GM21528 (cell line): Measurements from ENCODE around the gene LITAF.
A peak's percentile ranks its signal among the peaks of the same experiment; 100 is the strongest.
"Not testable (repeated sequence)": the region's sequence is repeated elsewhere in the genome, so short reads cannot be mapped to it uniquely, and the experiment has no call there.

Source experiments
- ATAC-seq: cut with Tn5 transposase; IDR thresholded peaks from one replicate; pipeline ENCODE4 v1.9.1; 2021; ENCODE audit warnings: mild to moderate bottlenecking, moderate library complexity; ENCODE audit not compliant: unreplicated experiment, low FRiP score

LITAF gene

DNA sequence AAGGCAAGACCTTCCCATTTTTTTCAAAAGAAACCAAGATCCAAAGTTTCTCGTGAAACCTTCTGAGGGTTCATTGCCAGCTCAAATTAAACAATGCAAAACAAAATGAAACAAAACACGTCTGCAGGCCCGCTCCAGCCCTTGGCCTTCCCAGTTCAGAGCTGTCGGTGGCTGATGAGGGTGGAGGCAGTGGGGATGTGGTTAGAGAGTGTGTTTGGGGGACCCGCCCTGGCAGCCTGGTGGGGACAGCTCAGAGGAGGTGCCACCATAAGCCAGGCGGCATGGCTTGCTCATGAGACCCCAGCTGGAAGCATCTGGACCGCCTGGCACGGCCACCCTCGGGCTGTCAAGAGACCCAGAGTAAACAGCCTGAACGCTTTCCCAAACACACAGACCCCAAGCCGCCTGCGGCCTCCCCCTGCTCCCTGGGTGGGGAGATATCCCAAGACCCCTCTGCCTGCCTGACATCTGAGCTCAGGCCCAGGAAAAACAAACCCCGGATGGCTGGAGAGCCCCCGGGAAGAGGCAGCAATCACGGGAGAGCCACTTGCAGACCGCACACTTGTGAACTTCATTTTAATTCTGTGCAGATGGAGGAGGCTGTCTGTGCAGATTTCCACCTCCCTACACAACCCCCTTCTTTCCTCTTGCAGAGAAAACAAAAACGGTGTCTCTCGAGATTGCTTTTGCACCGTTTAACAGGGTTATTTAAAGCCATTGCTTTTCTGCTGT lies 35.4 kb upstream of the LITAF start:
- ATAC-seq: peak; percentile 53

DNA sequence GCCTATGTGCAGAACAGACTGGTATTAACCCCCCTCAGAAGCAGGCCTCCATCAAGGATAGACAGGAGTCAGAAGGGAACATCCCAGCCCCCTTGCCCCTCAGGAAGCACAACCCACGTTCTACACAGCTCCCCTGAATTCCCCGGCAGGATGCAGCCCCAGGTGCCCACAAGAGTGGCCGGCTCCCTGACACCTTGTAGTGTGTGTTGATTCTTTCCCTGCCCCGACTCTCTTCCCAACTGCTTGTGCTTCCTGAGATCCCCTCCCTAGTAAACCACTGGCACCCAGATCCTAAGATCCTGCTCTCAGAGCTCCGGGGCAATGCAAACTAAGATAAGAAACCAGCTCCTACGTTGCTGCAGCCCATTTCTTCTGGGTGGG lies 34.8 kb upstream of the LITAF start:
- no peak for ATAC-seq

DNA sequence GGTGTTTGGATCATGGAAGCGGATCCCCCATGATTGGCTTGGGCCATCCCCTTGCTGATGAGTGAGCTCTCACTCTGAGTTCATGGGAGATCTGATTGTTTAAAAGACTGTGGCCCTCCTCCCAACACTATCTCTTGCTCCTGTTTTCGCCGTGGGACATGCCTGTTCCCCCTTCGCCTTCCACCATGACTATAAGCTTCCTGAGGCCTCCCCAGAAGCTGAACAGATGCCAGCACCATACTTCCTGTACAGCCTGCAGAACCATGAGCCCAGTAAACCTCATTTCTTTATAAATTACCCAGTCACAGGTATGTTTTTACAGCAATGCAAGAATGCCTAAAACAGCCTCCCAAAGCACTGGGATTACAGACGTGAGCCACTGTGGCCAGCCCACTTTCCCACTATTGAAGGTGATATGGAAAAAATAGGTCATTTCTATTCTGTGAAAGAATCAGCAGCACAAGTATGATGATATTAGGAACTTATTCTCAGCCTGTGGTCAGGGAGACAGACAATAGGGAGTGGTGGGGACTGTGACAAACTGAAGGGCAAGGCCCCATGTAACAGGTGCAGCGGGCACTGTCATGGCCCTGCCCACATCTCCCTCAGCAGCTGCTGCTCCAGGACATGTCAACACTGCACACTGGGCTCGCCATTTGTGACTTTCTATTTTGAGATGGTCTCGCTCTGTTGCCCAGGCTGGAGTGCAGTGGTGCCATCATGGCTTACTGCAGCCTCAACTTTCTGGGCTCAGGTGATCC lies 33.7 kb upstream of the LITAF start:
- ATAC-seq: no peak

DNA sequence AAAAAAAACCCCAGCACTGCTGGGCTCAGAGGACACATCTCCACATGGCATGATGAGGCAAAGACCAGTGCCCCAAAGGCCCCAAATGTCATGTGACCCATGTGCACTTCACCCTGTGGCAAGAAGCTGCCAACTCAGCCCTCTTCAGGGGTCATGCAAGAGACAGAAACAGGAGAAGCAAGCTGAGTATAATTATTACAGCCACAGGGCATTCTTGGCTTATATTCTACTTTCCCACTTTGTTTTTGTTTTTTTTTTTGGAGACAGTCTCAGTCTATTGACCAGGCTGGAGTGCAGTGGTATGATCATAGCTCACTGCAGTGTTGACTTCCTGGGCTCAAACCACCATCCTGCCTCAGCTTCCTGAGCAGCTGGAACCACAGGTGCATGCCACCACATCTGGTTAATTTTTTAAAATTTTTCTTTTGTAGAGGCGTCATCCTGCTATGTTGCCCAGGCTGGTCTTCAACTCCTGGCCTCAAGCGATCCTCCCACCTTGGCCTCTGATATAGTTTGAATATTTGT lies 32.7 kb upstream of the LITAF start:
- ATAC-seq: no peak

DNA sequence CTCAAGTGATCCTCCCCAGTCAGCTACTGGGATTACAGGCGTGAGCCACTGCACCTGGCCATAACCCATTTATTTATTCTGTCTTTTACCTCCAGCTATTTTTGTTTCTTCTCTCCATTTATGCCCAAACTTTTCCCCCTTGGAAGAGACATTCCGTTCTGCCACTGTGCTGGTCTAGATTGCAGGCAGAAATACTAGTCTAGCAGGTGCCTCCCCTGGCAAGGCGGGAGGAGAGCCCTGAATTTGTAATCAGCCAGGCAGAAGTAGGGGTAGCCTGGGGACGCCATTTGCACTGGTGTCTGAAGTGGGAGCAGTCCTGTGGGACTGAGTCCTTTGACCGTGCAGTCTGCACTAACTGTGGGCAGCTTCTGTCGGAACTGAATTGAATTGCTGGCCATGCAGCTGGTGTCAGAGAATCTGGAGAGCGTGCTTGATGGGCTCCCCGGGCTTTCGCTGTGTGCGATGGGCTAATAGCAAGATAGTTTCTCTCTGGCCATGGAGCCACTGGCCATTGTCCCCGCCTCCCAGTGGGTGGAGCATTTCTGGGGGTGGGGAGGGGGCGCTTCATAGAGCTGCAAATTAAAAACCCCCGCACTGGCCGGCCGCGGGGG lies 31.5 kb upstream of the LITAF start:
- no peak for ATAC-seq

DNA sequence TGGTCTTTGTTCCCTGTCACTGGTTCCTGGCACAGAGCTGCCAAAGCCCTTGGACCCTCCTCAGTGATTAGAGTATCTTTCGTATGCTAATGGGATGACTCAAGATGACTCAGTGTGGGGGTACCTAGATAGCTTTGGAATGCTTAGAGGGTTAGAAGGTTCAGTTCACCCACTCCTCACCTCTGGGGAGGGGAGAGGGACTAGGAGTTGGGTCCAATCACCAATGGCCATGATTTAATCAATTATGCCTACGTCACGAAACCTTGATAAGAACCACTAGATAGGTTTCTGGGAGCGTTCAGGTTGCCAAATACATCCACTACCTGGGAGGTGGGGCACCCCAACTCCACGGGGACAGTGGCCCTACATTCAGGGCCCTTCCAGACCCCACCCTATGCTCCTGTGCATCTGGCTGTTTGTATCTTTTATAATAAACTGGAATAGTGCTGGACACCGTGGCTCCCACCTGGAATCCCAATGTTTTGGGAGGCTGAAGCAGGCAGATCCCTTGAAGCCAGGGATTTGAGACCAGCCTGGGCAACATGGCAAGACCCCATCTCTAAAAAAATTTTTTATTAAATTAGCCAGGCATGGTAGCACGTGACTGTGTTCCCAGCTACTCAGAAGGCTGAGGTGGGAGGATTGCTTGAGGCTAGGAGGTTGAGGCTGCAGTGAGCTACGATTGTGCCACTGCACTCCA lies 29.2 kb upstream of the LITAF start:
- ATAC-seq: no peak

DNA sequence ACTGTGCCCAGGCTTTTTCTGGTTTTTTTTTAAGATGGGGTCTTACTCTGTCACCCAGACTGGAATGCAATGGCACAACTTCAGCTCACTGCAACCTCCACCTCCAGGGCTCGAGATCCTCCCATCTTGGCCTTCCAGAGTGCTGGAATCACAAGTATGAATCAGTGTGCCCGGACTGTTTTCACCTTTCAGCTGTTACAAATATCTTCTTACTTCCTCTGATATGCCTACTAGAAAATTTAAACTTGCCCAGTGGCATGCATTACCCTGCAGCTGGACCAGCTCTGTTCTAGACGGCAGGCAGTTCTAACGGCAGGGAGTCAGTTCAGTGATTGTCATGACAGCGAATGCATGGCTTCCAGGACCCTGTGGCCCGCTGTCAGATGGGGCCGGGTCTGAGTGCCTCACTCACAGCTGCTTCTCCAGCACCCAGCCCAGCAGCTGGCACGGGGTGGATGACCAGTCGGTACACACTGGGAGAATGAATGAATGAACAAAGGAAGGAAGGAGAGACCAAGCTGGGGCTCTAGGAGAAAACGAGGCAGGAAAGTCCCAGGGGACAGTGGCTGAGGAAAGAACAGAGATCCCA lies 28.0 kb upstream of the LITAF start:
- ATAC-seq: no peak

DNA sequence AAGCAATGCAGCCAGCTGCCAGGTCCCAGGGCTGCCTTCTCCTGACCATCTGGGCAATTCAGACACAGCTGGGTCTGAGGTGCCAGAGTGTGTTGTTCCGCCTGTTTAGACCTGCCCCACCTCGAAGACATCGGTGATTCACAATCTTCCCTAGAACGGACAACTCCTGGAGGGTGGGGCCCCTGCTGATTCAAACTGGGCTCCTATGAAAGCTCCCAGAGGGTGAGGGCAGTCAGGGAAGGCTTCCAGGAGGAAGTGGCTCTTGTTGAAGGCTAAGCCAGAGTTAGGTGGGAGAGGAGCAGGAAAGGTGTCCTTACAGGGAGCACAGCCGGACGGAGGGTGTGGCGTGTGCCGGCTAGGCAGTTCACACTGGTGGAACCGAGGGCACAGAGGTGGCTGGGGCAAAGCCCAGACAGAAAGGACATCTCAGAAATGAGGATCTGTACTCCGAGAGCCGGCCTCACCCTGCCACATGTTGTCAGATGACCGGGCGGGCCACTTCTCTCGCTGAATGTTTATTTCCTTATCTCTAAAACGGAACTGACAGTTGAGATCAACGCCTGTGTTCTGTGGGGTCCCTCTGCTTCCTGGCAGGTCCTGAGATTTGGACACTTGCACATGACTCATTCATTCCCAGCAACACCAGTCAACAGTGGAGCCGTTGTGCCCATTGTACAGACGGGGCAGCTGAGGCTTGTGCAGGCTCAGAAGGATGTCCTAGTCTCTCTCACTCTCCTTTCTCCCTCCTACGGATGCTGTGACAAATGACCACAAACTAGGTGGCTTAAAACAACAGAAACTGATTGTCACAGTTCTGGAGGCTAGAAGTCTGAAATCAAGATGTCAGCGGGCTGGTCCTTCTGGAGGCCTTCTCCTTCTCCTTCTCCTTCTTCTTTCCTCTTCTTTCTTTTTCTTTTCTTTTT lies 26.9 kb upstream of the LITAF start:
- no peak for ATAC-seq

DNA sequence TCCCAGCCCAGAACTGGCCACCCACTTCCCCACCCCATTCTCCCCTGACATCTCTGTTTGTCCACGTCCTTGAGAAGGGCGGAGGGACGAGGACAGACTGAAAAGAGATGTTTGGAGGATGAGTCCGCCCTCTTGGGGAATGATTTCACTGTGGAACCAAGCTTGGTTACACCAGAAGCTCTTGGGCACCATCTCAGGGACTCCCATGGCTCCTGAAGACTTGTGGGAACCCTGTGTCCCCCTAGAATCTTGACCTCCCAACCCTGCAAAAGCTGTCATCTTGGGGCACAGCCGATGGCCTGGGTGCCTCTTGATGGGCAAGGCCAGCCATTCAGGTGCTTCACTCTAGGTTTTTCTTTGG lies 25.9 kb upstream of the LITAF start:
- no peak for ATAC-seq

DNA sequence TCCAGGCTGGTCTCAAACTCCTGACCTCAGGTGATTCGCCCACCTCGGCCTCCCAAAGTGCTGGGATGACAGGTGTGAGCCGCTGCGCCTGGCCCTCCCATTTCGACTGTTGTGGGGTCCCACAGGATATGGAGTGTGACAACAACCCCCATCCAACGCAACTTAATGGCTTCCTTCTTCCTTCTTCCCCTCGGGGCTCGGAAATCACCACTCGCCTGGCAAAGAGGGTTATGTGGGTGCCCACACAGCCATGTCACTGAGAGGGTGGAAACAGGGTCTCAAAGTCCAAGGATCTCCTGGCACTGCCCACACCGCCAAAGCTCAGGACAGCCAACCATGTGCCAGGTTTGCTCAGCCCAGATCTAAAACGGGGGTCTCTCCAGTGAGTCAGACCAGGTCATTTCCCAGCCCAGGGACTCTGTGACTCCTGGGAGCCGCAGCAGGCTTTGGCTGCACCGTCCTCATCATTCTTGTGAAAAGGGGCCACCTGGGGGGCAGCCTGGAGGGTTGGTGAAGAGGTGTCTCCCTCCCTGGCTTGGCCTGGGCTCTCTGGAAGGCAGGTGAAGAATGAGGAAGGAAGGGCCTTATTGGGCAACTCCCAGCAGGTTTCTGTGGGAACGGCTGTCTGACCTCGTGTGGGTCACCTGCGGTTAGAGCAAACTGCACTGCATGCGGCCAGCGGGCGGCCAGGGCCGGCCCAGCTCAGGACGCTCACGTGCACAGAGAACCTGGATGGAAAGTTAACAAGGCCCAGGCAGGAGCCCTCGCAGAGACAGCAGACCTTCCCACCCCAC lies 25.3 kb upstream of the LITAF start:
- ATAC-seq: no peak

DNA sequence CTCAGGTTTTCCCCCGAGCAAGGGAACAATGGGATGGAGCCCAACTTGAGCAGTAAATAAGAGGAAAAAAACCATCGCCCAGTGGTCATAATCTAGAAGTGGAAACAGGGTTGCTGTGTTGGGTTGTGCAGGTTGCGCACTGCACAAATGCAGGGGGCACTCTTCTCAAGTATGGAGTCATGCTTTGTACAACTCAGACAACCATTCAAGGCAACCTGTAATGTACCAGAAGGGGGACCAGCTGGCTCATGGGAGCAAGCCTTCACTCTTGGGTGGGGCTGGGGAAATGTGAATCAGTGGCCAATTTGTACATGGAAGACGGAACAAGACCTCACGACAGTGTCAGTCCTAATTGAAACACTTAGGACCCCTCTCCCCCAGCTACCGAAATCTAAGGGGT lies 23.9 kb upstream of the LITAF start:
- ATAC-seq: no peak

DNA sequence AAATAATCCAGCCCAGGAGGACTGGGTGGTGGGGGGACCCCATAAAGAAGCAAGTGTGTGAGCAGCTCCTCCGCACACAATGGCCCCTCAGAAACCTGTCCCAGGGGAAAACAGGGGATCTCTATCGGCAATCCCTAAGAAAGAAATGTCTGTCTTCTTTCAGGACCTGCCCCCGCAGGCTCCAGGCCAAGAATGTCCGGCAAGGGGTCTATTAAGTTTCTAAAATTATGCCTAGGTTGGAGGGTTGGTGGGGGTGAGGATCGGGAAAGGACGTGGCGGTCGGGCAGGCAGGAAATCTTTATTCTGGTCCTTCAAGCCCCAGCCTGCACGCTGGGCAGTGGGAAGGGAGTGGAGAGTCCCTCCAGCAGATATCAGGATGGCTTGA lies 23.4 kb upstream of the LITAF start:
- no peak for ATAC-seq

DNA sequence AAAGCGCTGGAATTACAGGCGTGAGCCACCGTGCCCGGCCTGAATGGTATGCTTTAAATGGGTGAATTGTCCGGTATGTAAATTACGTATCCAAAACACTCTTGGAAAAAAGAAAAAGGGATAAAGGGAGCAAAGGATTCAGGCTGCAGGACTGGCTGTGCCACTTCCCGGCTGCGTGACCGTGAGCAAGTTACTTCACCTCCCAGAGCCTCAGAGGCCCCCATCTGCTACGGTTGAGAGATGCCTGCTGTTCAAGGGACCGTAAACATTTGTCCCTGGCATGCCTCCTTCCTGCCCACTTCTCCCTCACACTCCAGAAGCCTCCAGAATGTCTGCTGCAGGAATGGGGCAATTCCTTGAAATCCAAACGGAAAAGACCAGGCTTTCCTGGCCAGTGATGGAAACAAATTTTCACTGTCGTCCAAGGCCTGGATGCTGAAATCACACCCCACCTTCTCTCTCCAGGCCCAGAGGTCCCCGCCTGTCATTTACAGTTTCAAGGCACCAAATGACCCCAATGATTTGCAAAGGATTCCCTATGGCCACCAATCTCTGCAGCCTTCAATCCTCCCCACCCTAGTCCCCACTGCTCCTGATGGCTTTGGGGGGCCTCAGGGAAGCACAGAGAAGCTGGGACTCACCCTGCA lies 22.9 kb upstream of the LITAF start:
- no peak for ATAC-seq

DNA sequence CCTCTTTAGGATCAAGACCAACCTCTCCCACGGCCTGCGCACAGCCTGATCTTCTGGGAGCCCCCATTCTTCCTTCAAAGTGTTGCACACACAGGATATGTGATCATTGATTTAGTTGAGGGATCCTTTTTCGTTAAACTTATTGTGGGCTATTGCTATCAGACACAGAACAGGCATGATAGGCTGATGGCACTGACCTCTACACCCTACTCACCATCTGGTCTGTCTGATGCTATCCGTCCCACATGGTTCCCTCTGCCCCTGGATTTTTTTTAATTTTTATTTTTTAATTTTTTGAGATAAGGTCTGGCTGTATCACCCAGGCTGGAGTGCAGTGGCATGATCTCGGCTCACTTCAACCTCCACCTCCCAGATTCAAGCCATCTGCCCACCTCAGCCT lies 19.2 kb upstream of the LITAF start:
- no peak for ATAC-seq

DNA sequence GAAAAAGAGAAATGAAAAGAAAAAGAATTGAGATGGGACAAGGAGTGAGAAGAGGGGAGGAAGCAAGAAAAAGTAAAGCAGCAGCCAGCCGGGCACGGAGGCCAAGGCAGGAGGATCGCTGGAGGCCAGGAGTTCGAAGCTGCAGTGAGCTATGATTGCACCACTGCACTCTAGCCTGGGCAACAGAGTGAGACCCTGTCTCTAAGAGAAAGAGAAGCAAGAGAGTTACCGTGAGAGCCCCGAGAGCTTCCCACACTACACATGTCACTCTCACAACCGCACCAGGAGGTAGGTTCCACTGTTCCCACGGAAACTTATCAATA lies 18.8 kb upstream of the LITAF start:
- no peak for ATAC-seq

DNA sequence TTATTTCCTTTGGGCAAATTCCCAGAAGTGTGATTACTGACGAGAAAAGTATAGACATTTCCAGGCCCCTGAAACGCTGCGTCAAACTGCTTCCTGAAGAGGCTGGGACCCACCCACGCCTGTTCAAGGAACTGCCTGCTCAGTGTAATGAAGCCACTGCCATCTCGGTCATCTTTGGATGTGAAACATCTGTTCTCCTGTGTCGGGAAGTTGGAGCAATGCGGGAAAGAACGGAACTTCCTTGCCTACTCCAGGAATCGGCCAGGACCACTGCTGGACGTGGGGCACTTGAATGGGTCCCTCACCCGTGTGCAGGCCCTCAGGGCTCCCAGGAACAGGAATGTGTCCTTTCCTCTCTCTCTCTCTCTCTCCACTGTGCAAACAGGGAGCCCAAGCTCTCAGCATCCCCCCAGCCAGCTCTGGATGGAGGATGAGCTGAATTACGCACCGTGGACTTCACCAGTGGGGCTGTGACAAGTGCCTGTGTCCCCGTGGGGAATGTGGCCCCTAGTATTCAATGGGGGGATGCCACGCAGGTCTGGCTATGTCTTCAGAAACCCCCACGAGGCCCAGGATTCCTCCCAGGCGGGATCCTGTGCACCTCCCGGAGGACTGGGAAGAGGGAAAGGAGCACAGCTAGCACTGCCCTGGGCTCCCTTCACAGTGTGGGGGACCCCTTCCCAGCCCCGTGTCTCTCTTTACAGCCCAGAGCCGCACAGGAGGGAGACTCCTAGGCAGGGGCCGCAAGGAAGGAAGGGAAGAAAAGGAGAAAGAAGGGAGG lies 18.3 kb upstream of the LITAF start:
- ATAC-seq: no peak

DNA sequence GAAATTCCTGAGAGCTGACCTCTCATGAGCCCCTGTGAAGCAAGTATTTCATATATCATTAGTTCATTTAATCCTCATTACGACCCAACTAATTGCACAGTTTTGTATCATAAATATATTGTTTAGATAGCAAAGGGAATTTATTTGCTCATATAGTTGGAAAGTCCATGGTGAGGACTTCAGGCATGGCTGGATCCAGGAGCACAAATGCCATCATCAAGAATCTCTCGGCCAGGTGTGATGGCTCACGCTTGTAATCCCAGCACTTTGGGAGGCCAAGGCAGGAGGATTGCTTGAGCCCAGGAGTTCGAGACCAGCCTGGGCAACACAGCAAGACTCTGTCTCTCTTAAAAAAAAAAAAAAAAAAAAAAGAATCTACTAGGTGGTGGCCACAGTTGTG lies 17.6 kb upstream of the LITAF start:
- not testable (repeated sequence) for ATAC-seq

DNA sequence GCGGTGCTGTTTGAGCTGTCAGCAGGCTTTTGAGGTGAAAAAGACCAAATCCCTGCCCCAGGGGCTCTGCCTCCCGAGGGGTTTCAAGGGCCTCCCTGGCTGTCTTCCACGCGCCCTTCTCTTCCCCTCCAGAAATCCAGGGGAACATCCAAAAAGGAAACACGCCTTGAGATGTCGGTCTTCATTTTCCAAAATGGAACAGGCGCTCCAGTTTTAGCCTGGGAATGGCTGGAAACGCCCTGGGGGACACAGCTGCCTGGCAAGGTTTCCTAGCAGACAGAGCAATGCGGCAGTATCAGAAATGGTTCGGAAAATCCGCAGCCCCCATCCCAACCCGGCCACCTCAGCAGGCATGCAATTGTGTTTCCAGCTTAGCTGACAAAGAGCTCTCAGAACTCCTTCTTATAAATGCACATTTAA lies 16.6 kb upstream of the LITAF start:
- no peak for ATAC-seq
